NB4 (cell line): ENCODE data around the gene CHN1.

ENCODE experiments used
- DNase-seq: peaks from one replicate; pipeline ENCODE4 v3.0.0; 2010; ENCODE audit warnings: low read depth
- H3K4me3 ChIP-seq: one replicate; pipeline ENCODE4 v1.5.1; 2011; ENCODE audit warnings: mild to moderate bottlenecking, low read depth, low read length, moderate library complexity
- CTCF ChIP-seq: IDR thresholded peaks from one replicate; pipeline ENCODE4 v1.5.1; 2012; ENCODE audit warnings: low read depth, low read length
- MAX ChIP-seq: IDR thresholded peaks from 2 replicates; pipeline ENCODE4 v1.6.1; 2011; ENCODE audit warnings: low read depth, low read length
- MYC ChIP-seq: IDR thresholded peaks from 2 replicates; pipeline ENCODE4 v1.6.1; 2011; ENCODE audit warnings: low read depth, low read length
- POLR2A ChIP-seq: IDR thresholded peaks from 2 replicates; pipeline ENCODE4 v1.6.1; 2011; ENCODE audit warnings: mild to moderate bottlenecking; ENCODE audit not compliant: insufficient read length; ENCODE audit errors: extremely low read depth

Gene CHN1

DNA sequence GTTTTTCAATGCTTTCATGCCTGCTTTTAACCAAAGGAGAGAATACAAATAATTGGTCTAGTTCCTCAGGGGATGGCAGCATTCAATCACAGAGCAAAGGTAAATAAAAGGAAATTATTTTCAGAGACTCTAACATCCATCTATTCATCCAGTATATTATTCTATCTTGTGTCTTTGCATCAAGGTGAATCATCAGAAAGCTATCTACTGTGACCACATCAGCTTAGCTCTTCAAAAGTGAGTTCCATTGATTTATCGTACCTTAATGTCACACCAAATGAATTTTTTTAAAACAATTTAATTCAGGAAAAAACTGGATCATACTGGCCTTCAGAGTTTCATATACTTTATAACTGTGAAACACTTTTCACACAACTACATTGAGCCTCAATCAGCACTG, 66.1 kb downstream of the CHN1 start:
- H3K4me3 ChIP-seq = no peak overlapping the region
- TF ChIP-seq POLR2A = no peak
- no peak for TF ChIP-seq MAX
- no peak for TF ChIP-seq CTCF
- no peak for TF ChIP-seq MYC
- DNase-seq = no peak

DNA sequence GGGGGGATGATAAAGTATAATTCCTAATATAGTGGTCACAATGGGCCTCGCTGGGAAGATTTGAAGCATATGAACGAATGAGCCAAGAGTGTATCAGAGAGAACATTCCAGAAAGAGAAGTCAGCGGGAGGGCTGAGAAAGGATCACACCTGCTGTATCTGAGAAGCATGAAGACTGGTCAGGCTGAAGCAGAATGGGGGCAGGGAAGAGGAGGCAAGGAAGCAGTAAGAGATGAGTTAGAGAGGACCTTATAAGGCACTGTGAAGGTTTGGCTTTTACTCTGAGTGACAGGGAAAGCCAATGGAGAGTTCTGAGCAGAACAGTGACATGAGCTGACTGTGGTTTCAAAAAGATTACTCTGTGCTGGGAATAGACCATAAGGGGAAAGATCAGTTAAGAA, 73.5 kb downstream of the CHN1 start:
- H3K4me3 ChIP-seq = no peak overlapping the region
- no peak for TF ChIP-seq MYC
- no peak for TF ChIP-seq POLR2A
- TF ChIP-seq MAX = no peak
- no peak for TF ChIP-seq CTCF
- no peak for DNase-seq

DNA sequence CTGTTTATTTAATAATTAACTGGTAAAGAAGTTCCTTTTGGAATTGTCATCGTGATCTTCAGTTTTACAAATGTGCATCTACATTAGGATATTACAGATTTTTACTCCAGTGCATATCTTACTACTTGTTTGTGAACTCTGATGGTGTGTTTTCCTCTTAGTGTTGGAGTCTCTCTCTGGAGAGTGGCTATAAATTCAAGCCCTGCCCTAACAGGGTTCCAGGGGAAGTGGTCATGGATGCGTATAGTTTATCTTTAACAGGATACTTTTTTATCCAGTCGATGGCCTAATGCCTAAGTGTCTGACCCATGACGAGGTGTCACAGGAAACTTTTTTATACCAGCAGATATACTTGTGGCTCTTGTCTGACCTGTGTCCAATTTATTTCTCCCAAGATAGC, 75.4 kb downstream of the CHN1 start:
- TF ChIP-seq MYC (no peak), CTCF (no peak), POLR2A (no peak), MAX (no peak)
- H3K4me3 ChIP-seq = no peak overlapping the region
- no peak for DNase-seq

DNA sequence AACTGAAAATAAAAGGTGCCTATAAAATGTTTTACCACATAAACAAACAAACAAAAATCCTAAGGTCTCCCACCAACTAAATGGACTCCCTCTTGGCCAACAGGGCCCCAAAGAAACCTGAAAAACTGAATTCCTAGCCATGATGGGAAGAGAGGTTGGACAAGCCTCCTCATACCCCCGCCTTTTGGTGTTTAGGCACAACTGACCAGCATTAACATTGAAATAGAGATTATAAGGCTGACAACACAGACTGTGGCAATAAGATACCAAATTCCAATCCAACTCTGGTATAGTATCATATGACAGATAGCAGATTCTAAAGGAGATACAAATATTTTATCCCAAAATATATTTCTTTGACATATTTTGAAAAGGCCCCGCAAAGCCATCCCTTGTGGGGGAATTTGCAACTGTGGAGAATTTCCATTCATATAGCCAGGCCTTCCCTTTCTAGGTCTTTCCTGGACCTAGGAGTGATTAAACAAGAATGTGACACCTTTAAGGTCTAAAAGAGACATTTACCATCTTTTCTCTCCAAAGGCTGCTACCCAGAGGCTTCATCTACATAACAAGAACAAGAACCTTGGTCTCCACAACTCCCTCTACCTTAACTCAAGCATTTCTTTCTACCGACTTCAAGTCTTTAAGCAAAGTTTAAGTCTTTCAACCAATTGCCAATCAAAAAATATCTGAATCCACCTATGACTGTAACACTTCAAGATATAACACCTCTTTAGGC, 80.0 kb downstream of the CHN1 start:
- TF ChIP-seq MYC (no peak), CTCF (no peak)
- H3K4me3 ChIP-seq = no peak overlapping the region
- DNase-seq = no peak

- DNase-seq = no peak
- H3K4me3 ChIP-seq = no peak overlapping the region
- TF ChIP-seq CTCF (no peak), POLR2A (no peak), MAX (no peak), MYC (no peak)
Observed at GRCh38 chr2:174924061-174924693, 81.0 kb downstream of the CHN1 start.
